ENCODE data around the gene TVP23A. TPM values are rescaled to one million over a fixed set of nuclear protein-coding genes. Genes with fewer than 3 reads are reported as not detected.

TVP23A gene
- polyA plus RNA-seq, 3 donors = 0.06 to 0.17 (median 0.08) TPM

DNA sequence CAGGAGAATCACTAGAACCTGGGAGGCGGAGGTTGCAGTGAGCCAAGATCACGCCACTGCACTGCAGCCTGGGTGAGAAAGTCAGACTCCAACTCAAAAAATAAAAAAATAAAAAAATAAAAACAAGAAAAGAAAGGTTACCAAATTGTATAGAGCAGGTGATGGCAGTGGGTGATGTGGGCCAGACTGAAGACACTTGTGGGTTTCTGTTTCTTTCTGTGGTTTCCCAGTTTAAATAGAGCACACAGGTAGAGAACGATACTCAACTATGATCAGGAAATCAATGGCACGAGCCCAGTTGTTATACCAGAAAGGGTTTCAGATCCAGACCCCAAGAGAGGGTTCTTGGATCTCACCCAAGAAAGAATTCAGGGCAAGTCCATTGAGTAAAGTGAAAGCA, 42.3 kb downstream of the TVP23A start:
- Mint-ChIP-seq H3K36me3 (no peaks in the 10 kb centered on the region), H3K9me3 (peaks cover 0 to 6% (median 0%) of the 10 kb centered on the region in 7 donors), H3K4me3 (no peak overlapping the region), H3K4me1 (peaks cover 30% of the 10 kb centered on the region), H3K27me3 (ENCODE audit: low read depth in 3 of 3) (no peaks in the 10 kb centered on the region), H3K27ac (no peak overlapping the region)
- Histone ChIP-seq H3K9ac (ENCODE audit: insufficient read depth, low read length, poor library complexity, severe bottlenecking) (no peak overlapping the region), H3K4me1 (ENCODE audit: control insufficient read depth in 1 of 2, insufficient read depth in 2 of 2, low read length in 2 of 2) (peaks cover 27 to 28% of the 10 kb centered on the region in 2 donors), H3K79me2 (ENCODE audit: insufficient read depth, low read length) (no peaks in the 10 kb centered on the region), H3K4me2 (replicated peaks; ENCODE audit: extremely low read depth, low read length, poor library complexity, severe bottlenecking) (no peak overlapping the region), H4K20me1 (ENCODE audit: insufficient read depth, low read length) (no peaks in the 10 kb centered on the region), H3K27me3 (ENCODE audit: control insufficient read depth in 2 of 2, insufficient read depth in 2 of 2, low read length in 2 of 2) (no peaks in the 10 kb centered on the region), H2AFZ (ENCODE audit: insufficient read depth, low read depth, low read length, poor library complexity, severe bottlenecking) (no peak overlapping the region), H3K9me3 (replicated peaks in 1 of 2; ENCODE audit: control insufficient read depth in 1 of 2, insufficient read depth in 1 of 2, low read length in 2 of 2) (no peaks in the 10 kb centered on the region), H3K36me3 (replicated peaks in 1 of 2; ENCODE audit: control insufficient read depth in 1 of 2, insufficient read depth in 2 of 2, low read length in 2 of 2) (no peaks in the 10 kb centered on the region), H3K4me3 (replicated peaks in 1 of 3; ENCODE audit: low read depth in 2 of 3, low read length in 3 of 3) (no peak overlapping the region), H3K27ac (ENCODE audit: low read depth in 1 of 2, low read length in 2 of 2) (no peak overlapping the region)
- TF ChIP-seq, protein P1, sequence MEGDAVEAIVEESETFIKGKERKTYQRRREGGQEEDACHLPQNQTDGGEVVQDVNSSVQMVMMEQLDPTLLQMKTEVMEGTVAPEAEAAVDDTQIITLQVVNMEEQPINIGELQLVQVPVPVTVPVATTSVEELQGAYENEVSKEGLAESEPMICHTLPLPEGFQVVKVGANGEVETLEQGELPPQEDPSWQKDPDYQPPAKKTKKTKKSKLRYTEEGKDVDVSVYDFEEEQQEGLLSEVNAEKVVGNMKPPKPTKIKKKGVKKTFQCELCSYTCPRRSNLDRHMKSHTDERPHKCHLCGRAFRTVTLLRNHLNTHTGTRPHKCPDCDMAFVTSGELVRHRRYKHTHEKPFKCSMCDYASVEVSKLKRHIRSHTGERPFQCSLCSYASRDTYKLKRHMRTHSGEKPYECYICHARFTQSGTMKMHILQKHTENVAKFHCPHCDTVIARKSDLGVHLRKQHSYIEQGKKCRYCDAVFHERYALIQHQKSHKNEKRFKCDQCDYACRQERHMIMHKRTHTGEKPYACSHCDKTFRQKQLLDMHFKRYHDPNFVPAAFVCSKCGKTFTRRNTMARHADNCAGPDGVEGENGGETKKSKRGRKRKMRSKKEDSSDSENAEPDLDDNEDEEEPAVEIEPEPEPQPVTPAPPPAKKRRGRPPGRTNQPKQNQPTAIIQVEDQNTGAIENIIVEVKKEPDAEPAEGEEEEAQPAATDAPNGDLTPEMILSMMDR (IDR thresholded peaks at IDR 0.05) = no peak
- intact Hi-C loops (cut with micrococcal nuclease) = no loop called here
- 100% methylated on average over 1 of the region's 4 CpGs for WGBS (ENCODE audit: insufficient coverage)
- no peak for DNase-seq

GRCh38 chr16:10770907-10771306, 47.7 kb downstream of the TVP23A start:
- Mint-ChIP-seq H3K27ac (peak overlapping the region; percentile 84 to 93 (median 92)), H3K36me3 (peaks cover 27 to 36% of the 10 kb centered on the region in 2 donors), H3K4me1 (peaks cover 60% of the 10 kb centered on the region), H3K9me3 (peaks cover 0 to 4% (median 0%) of the 10 kb centered on the region in 7 donors), H3K4me3 (peak overlapping the region; percentile 24 to 51), H3K27me3 (ENCODE audit: low read depth in 3 of 3) (peaks cover 0 to 3% (median 0%) of the 10 kb centered on the region in 3 donors)
- H3K9me3 ChIP-seq (replicated peaks in 1 of 2; ENCODE audit: control insufficient read depth in 1 of 2, insufficient read depth in 1 of 2, low read length in 2 of 2) = no peaks in the 10 kb centered on the region
- peaks cover 49% of the 10 kb centered on the region in 2 donors for H3K4me1 ChIP-seq (ENCODE audit: control insufficient read depth in 1 of 2, insufficient read depth in 2 of 2, low read length in 2 of 2)
- peaks cover 9 to 32% of the 10 kb centered on the region in 2 donors for H3K36me3 ChIP-seq (replicated peaks in 1 of 2; ENCODE audit: control insufficient read depth in 1 of 2, insufficient read depth in 2 of 2, low read length in 2 of 2)
- H2AFZ ChIP-seq (ENCODE audit: insufficient read depth, low read depth, low read length, poor library complexity, severe bottlenecking) = peak overlapping the region; percentile 54
- no peaks in the 10 kb centered on the region for H4K20me1 ChIP-seq (ENCODE audit: insufficient read depth, low read length)
- WGBS (ENCODE audit: insufficient coverage) = 0% methylated on average over 1 of the region's 1 CpG
- no peak overlapping the region for H3K9ac ChIP-seq (ENCODE audit: insufficient read depth, low read length, poor library complexity, severe bottlenecking)
- peak overlapping the region in 1 of 3 experiments; percentile 43 for H3K4me3 ChIP-seq (replicated peaks in 1 of 3; ENCODE audit: low read depth in 2 of 3, low read length in 3 of 3)
- TF ChIP-seq, protein P1 (IDR thresholded peaks at IDR 0.05) = no peak
- H3K27ac ChIP-seq (ENCODE audit: low read depth in 1 of 2, low read length in 2 of 2) = peak overlapping the region; percentile 80 to 83
- no peaks in the 10 kb centered on the region for H3K27me3 ChIP-seq (ENCODE audit: control insufficient read depth in 2 of 2, insufficient read depth in 2 of 2, low read length in 2 of 2)
- DNase-seq = peak; percentile 59 to 70 (median 61)
- peaks cover 6% of the 10 kb centered on the region for H3K79me2 ChIP-seq (ENCODE audit: insufficient read depth, low read length)
- peak overlapping the region; percentile 58 for H3K4me2 ChIP-seq (replicated peaks; ENCODE audit: extremely low read depth, low read length, poor library complexity, severe bottlenecking)
- intact Hi-C loops (cut with micrococcal nuclease) = no loop called here
